Ovary (tissue), 9 donors: ENCODE data around the gene SLC45A2. TPM values are rescaled to one million over a fixed set of nuclear protein-coding genes. Genes with fewer than 3 reads are reported as not detected.

Experiments
- DNase-seq, 5 donors: peaks; one replicate each; pipeline ENCODE4 v3.0.0-alpha.2; 2019 to 2020
- H3K27ac ChIP-seq, 2 donors: fragments of 200-600 bp; one replicate each; pipeline versions ENCODE4 v1.5.1 to v1.8.0; 2019 to 2022
- H3K27me3 ChIP-seq: fragments of 200-600 bp; one replicate; pipeline ENCODE4 v1.8.0; 2022
- H3K36me3 ChIP-seq: fragments of 200-600 bp; sonication (generic); one replicate; pipeline ENCODE4 v1.5.1; 2019
- H3K4me1 ChIP-seq: one replicate; pipeline ENCODE4 v1.8.1; 2013; ENCODE audit warnings: mild to moderate bottlenecking, moderate library complexity; ENCODE audit not compliant: insufficient read depth
- H3K4me3 ChIP-seq: fragments of 200-600 bp; sonication (generic); one replicate; pipeline ENCODE4 v1.5.1; 2017
- H3K9me3 ChIP-seq, 2 donors: fragments of 200-600 bp in 1 of 2; sonication (generic) in 1 of 2; one replicate each; pipeline versions ENCODE4 v1.5.1 to v1.8.1; 2013 to 2019; ENCODE audit warnings: mild to moderate bottlenecking in 1 of 2, moderate library complexity in 1 of 2
- CTCF ChIP-seq, 3 donors: fragments of 450-650 bp in 2 of 3; fragments of 200-600 bp in 1 of 3; IDR thresholded peaks; one replicate each; pipeline versions ENCODE4 v1.5.1 to v1.8.0; 2016 to 2022; ENCODE audit warnings: antibody characterized with exemption in 3 of 3, mild to moderate bottlenecking in 1 of 3
- EP300 ChIP-seq: sonication (generic); formaldehyde crosslinking; IDR thresholded peaks from one replicate; pipeline ENCODE4 v1.6.1; 2017; ENCODE audit warnings: antibody characterized with exemption
- POLR2A ChIP-seq: fragments of 450-650 bp; IDR thresholded peaks from one replicate; pipeline ENCODE4 v1.6.1; 2017; ENCODE audit warnings: antibody characterized with exemption, mild to moderate bottlenecking, moderate library complexity
- WGBS, 3 donors: extraction: QIAGEN DNeasy Blood & Tissue Kit in 1 of 3; methylation state at CpG; one replicate each; pipeline versions ENCODE4 v1.1.5 to v1.1.7; 2013 to 2017; 5-methylcytosine and 5-hydroxymethylcytosine counted together
- intact Hi-C, 4 donors: fragments of 100-400 bp; cut with DNase I; formaldehyde crosslinking; loops; one replicate each; pipeline versions ENCODE4 v1.11.0 to v1.15.1; 2022 to 2023
- polyA plus RNA-seq, 2 donors: library from polyadenylated mRNA; stranded (reverse); fragments of 200-250 nt in 1 of 2; fragments of 350-450 nt in 1 of 2; fragmentation: Illumina TruSeq in 1 of 2; extraction: RNeasy Lipid Tissue Mini Kit (QIAGEN cat#74804) in 1 of 2; gene quantifications; one replicate each; pipeline ENCODE4 v1.2.3, GENCODE V29; 2013 to 2014
- total RNA-seq, 7 donors: library from RNA; depleted of rRNA in 2 of 7; stranded (reverse); fragments of >200 nt in 2 of 7; fragmentation: NEBNext Ultra II Directional in 3 of 7; extraction: Animal tissue kit (Norgen Biotek cat#: 25700) in 3 of 7; gene quantifications; one replicate each; pipeline versions ENCODE4 v1.1.0 to v1.2.4, GENCODE V29; 2016 to 2023
- donor health status: DM: no; HTN: no; CAD: no; lungs with moderate emphysema.
- donor health status: DM: no; HTN: no; CAD: no.
- donor health status: Bipolar disorder and iron deficiency.
- donor health status: DM: yes; HTN: yes; CAD: no.
- donor health status: DM: no; HTN: no; CAD: no.
- donor health status: DM: yes; HTN: yes; CAD: no.

SLC45A2 gene
- total and polyA plus RNA-seq, 9 donors: 0.15 TPM; not detected in 8

GRCh38 chr5:33978306-33978705, 6.2 kb downstream of the SLC45A2 start:
- no peaks in the 10 kb centered on the region for H3K9me3 ChIP-seq
- intact Hi-C loops: no loop called here
- TF ChIP-seq EP300: no peak
- no peak for TF ChIP-seq POLR2A
- no peak for TF ChIP-seq CTCF (IDR thresholded peaks at IDR 0.05)
- no peak overlapping the region for H3K4me3 ChIP-seq
- H3K4me1 ChIP-seq: peaks cover 10% of the 10 kb centered on the region
- H3K27ac ChIP-seq: no peak overlapping the region
- no peak for DNase-seq
- H3K36me3 ChIP-seq: no peaks in the 10 kb centered on the region
- WGBS, 3 donors: 92 to 98% (median 93%) methylated on average over 1 of the region's 1 CpG
- no peaks in the 10 kb centered on the region for H3K27me3 ChIP-seq

GRCh38 chr5:33976307-33976706, 8.2 kb downstream of the SLC45A2 start:
- no peak for TF ChIP-seq CTCF (IDR thresholded peaks at IDR 0.05)
- Histone ChIP-seq H3K27ac (peak overlapping the region in 1 of 2 donors; percentile 26), H3K9me3 (no peaks in the 10 kb centered on the region), H3K27me3 (no peaks in the 10 kb centered on the region), H3K4me1 (peaks cover 12% of the 10 kb centered on the region), H3K4me3 (no peak overlapping the region), H3K36me3 (no peaks in the 10 kb centered on the region)
- 25 to 43% (median 35%) methylated on average over 1 of the region's 1 CpG for WGBS, 3 donors
- intact Hi-C loops: no loop called here
- no peak for DNase-seq

GRCh38 chr5:33975852-33976251, 8.6 kb downstream of the SLC45A2 start:
- WGBS, 3 donors: 4 to 6% (median 4%) methylated on average over 5 of the region's 5 CpGs
- TF ChIP-seq EP300: no peak
- TF ChIP-seq POLR2A: no peak
- TF ChIP-seq CTCF (IDR thresholded peaks at IDR 0.05): no peak
- intact Hi-C loops: no loop called here
- H3K9me3 ChIP-seq: no peaks in the 10 kb centered on the region
- no peak for DNase-seq
- H3K36me3 ChIP-seq: no peaks in the 10 kb centered on the region
- H3K27me3 ChIP-seq: no peaks in the 10 kb centered on the region
- peaks cover 12% of the 10 kb centered on the region for H3K4me1 ChIP-seq
- H3K27ac ChIP-seq: peak overlapping the region in 1 of 2 donors; percentile 26
- no peak overlapping the region for H3K4me3 ChIP-seq

- H3K36me3 ChIP-seq: no peaks in the 10 kb centered on the region
- peaks cover 12% of the 10 kb centered on the region for H3K4me1 ChIP-seq
- H3K27me3 ChIP-seq: no peaks in the 10 kb centered on the region
- 54 to 72% (median 64%) methylated on average over 2 of the region's 2 CpGs for WGBS, 3 donors
- no peaks in the 10 kb centered on the region for H3K9me3 ChIP-seq
- TF ChIP-seq POLR2A (no peak), CTCF (IDR thresholded peaks at IDR 0.05) (no peak), EP300 (no peak)
- no peak overlapping the region for H3K4me3 ChIP-seq
- intact Hi-C loops: no loop called here
- H3K27ac ChIP-seq: no peak overlapping the region
- no peak for DNase-seq
Observed at GRCh38 chr5:33973271-33973670, 11.2 kb downstream of the SLC45A2 start.
